A673 (cell line): ENCODE results near the gene MBD3.

ENCODE experiments used
- CTCF ChIP-seq: fragments of 300-800, 200-600 bp; sonication (generic); conservative IDR thresholded peaks from 2 replicates; pipeline ENCODE4 v1.5.1; 2017; ENCODE audit warnings: low read depth, mild to moderate bottlenecking, antibody characterized with exemption, low read length, moderate library complexity, mixed read lengths
- EZH2 ChIP-seq: fragments of 200-600 bp; sonication (generic); IDR thresholded peaks from 2 replicates; pipeline ENCODE4 v1.6.1; 2017; ENCODE audit warnings: borderline replicate concordance, low read depth, mild to moderate bottlenecking, mixed read lengths, antibody characterized with exemption, low read length; ENCODE audit not compliant: poor library complexity, severe bottlenecking

- TF ChIP-seq CTCF (no peak), EZH2 (no peak)
These were observed 24.8 kb downstream of the MBD3 start for GRCh38 chr19:1567848-1568227.
